Testis (tissue), 5 donors: ENCODE data around the gene CLPX. TPM values are rescaled to one million over a fixed set of nuclear protein-coding genes. Genes with fewer than 3 reads are reported as not detected.
"Not testable (repeated sequence)": the region's sequence is repeated elsewhere in the genome, so short reads cannot be mapped to it uniquely, and the experiment has no call there.

Experiments
- DNase-seq: peaks from one replicate; pipeline ENCODE4 v3.0.0-alpha.2; 2019
- H3K27ac ChIP-seq, 2 donors: fragments of 200-600 bp; sonication (generic); one replicate each; pipeline ENCODE4 v1.5.1; 2019
- H3K27me3 ChIP-seq: fragments of 200-600 bp; sonication (generic); one replicate; pipeline ENCODE4 v1.5.1; 2019
- H3K36me3 ChIP-seq: fragments of 200-600 bp; sonication (generic); one replicate; pipeline ENCODE4 v1.5.1; 2017; ENCODE audit warnings: low read depth; ENCODE audit errors: missing control alignments
- H3K4me1 ChIP-seq: fragments of 200-600 bp; sonication (generic); one replicate; pipeline ENCODE4 v1.5.1; 2019
- H3K4me3 ChIP-seq, 2 donors: fragments of 200-600 bp; sonication (generic); one replicate each; pipeline ENCODE4 v1.5.1; 2017 to 2019
- H3K9me3 ChIP-seq: fragments of 200-600 bp; sonication (generic); one replicate; pipeline ENCODE4 v1.5.1; 2017
- POLR2A ChIP-seq: fragments of 450-650 bp; IDR thresholded peaks from one replicate; pipeline ENCODE4 v1.6.1; 2017; ENCODE audit warnings: antibody characterized with exemption, mild to moderate bottlenecking, moderate library complexity
- WGBS, 2 donors: methylation state at CpG; one replicate each; pipeline ENCODE4 v1.1.5; 2018; 5-methylcytosine and 5-hydroxymethylcytosine counted together
- intact Hi-C: fragments of 100-400 bp; cut with DNase I; formaldehyde crosslinking; loops from one replicate; pipeline ENCODE4 v1.15.1; 2023; ENCODE audit warnings: low total_unique reads
- long read RNA-seq, 2 donors: transcript quantifications; one replicate each; lab custom pipeline, GENCODE V29; 2026
- polyA plus RNA-seq: library from polyadenylated mRNA; stranded (reverse); fragments of 350-450 nt; fragmentation: Illumina TruSeq; extraction: RNeasy Lipid Tissue Mini Kit (QIAGEN cat#74804); gene quantifications from one replicate; pipeline ENCODE4 v1.2.3, GENCODE V29; 2014; ENCODE audit warnings: low read depth, low replicate concordance; ENCODE audit not compliant: insufficient read depth
- total RNA-seq, 2 donors: library from RNA; depleted of rRNA; stranded (reverse); fragments of >200 nt; gene quantifications; one replicate each; pipeline ENCODE4 v1.2.3, GENCODE V29; 2016
- TF ChIP-seq, protein P1 (sequence below), 3 experiments: fragments of 450-650 bp in 2 of 3; fragments of 200-600 bp in 1 of 3; sonication (generic) in 1 of 3; IDR thresholded peaks; one replicate each; pipeline ENCODE4 v1.5.1; 2016 to 2019; ENCODE audit warnings: antibody characterized with exemption in 3 of 3, mild to moderate bottlenecking in 2 of 3, moderate library complexity in 1 of 3

CLPX gene
- total RNA-seq: 10 to 100 TPM; 60.4 to 89.4 TPM
- polyA plus RNA-seq: 75.8 TPM
- long read RNA-seq, donor 1, full-length matches to known transcripts: 7 of 24 reads
- long read RNA-seq, donor 1, partial matches to known transcripts: 17 of 24 reads
- long read RNA-seq, donor 1, other reads (novel, unspliced or antisense): 0 of 24 reads
- long read RNA-seq, donor 2, full-length matches to known transcripts: 4 of 10 reads
- long read RNA-seq, donor 2, partial matches to known transcripts: 6 of 10 reads
- long read RNA-seq, donor 2, other reads (novel, unspliced or antisense): 0 of 10 reads

DNA sequence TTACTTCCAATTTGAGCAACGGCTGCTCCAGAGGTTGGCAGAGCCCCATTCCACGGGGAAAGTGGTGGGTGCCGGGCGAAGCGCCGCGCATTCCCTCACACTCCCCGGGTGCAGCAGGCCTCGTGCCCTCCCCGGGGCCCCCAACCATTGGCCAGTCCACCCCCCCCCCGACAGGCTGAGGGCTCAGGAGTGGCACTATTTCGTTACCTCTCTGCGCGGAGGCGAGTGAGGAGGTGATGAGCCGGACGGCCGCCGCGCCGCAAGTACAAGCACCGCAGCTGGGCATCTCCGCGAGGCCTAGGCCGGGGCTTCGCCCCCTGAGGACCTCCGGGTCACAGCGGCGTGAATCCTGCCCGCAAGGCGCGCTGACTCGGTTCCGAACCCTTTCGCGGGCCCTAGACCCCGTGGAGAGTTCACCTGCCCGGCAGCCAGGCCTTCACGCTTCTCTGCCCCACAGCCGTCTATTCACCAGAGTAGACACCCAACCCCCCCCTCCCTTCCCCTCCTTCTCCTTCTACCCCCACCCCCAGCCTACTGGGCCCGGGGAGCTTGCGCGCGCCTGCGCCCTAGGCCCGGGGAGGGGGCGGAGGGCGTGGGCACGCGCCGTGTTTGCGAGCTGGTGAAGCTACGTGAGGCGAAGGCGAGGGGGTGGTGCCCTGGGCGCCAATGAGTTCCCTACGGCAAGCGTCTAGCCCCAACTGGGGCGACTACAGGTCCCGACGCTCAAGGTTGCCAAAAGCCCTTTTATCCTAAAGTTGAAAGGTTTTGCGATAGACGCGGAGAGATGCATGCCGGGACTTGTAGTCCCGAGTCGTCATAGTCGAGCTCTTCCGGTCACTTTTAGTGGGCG is at the start of gene CLPX:
Gene CLPX, minus strand, starts transcription at position 475 of the 850 bp plus-strand sequence. Its CDS starts 189 bp downstream, at position 286.
- Histone ChIP-seq H3K36me3 (no peaks in the 10 kb centered on the region), H3K27ac (peak within 1 kb of the TSS; percentile 92 to 97), H3K9me3 (no peaks in the 10 kb centered on the region), H3K4me3 (peak within 1 kb of the TSS; percentile 90 to 91), H3K4me1 (peaks cover 9% of the 10 kb centered on the region), H3K27me3 (no peaks in the 10 kb centered on the region)
- intact Hi-C loops: loop anchor here (5.0 kb wide), 1 partner anchor 87 kb away; no protein-coding TSS in a partner anchor
- 1% methylated on average over 18 to 68 of the region's 70 CpGs for WGBS, 2 donors
- DNase-seq: peak; percentile 95
- no peak for TF ChIP-seq POLR2A
- TF ChIP-seq, protein P1, sequence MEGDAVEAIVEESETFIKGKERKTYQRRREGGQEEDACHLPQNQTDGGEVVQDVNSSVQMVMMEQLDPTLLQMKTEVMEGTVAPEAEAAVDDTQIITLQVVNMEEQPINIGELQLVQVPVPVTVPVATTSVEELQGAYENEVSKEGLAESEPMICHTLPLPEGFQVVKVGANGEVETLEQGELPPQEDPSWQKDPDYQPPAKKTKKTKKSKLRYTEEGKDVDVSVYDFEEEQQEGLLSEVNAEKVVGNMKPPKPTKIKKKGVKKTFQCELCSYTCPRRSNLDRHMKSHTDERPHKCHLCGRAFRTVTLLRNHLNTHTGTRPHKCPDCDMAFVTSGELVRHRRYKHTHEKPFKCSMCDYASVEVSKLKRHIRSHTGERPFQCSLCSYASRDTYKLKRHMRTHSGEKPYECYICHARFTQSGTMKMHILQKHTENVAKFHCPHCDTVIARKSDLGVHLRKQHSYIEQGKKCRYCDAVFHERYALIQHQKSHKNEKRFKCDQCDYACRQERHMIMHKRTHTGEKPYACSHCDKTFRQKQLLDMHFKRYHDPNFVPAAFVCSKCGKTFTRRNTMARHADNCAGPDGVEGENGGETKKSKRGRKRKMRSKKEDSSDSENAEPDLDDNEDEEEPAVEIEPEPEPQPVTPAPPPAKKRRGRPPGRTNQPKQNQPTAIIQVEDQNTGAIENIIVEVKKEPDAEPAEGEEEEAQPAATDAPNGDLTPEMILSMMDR (IDR thresholded peaks at IDR 0.05): peak in 1 of 3 experiments; percentile 12

DNA sequence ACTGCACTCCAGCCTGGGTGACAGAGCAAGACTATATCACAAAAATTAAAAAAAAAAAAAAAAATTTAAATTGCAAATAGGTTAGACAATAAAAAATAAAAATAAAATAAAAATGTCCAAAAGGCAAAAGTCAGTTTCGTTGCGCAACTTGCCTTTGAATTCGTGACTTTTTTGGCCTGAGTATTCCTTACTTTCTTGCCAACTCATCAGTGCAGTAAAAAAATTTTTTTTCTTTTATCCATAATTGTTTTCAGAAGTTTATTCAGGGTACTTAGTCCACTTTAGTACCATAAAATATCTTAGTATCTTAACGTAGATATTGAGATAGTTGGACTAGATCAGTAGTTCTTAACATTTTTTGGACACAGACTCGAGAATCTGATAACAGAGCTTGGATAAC is 48.6 kb upstream of the CLPX start:
- H3K36me3 ChIP-seq: no peaks in the 10 kb centered on the region
- H3K4me3 ChIP-seq: no peak overlapping the region
- WGBS, 2 donors: 71 to 73% methylated on average over 5 of the region's 5 CpGs
- intact Hi-C loops: no loop called here
- no peaks in the 10 kb centered on the region for H3K27me3 ChIP-seq
- peaks cover 9% of the 10 kb centered on the region for H3K4me1 ChIP-seq
- H3K9me3 ChIP-seq: no peaks in the 10 kb centered on the region
- no peak for TF ChIP-seq POLR2A
- TF ChIP-seq, protein P1 (IDR thresholded peaks at IDR 0.05): no peak
- DNase-seq: no peak
- peak overlapping the region in 1 of 2 donors; percentile 15 for H3K27ac ChIP-seq

DNA sequence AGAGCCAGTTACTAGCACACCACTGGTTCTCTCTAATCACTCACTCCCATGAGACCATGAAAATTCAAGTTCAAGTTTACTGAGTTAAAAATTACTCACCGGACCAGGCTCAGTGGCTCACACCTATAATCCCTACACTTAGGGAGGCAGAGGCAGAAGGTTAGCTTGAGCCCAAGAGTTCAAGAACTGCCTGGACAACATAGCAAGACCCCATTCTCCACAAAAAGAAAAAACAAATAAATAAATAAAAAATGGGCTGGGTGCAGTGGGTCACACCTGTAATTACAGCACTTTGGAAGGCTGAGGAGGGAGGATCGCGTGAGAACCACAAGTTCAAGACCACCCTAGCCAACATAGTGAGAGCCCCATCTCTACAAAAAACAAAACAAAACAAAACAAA is 47.4 kb upstream of the CLPX start:
- intact Hi-C loops: no loop called here
- DNase-seq: no peak
- no peaks in the 10 kb centered on the region for H3K36me3 ChIP-seq
- no peaks in the 10 kb centered on the region for H3K27me3 ChIP-seq
- no peaks in the 10 kb centered on the region for H3K9me3 ChIP-seq
- peaks cover 6% of the 10 kb centered on the region for H3K4me1 ChIP-seq
- WGBS, 2 donors: 88 to 90% methylated on average over 3 of the region's 3 CpGs
- H3K27ac ChIP-seq: no peak overlapping the region
- TF ChIP-seq, protein P1 (IDR thresholded peaks at IDR 0.05): no peak
- TF ChIP-seq POLR2A: no peak
- no peak overlapping the region for H3K4me3 ChIP-seq

DNA sequence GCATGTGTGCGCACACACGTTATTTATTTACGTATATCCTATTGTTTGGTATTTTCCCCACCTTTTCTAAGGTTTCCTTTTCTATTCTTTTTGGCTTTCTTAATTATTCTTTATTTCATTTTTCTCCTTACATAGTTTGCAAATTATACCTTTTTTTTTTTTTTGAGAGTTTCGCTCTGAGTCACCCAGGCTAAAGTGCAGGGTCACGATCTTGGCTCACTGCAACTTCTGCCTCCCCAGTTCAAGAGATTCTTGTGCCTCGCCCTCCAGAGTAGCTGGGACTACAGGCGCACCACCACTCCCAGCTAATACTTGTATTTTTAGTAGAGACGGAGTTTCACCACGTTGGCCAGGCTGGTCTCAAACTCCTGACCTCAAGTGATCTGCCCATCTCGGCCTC is 46.2 kb upstream of the CLPX start:
- intact Hi-C loops: no loop called here
- H3K4me3 ChIP-seq: no peak overlapping the region
- no peaks in the 10 kb centered on the region for H3K27me3 ChIP-seq
- DNase-seq: no peak
- H3K36me3 ChIP-seq: no peaks in the 10 kb centered on the region
- no peak overlapping the region for H3K27ac ChIP-seq
- TF ChIP-seq, protein P1 (IDR thresholded peaks at IDR 0.05): no peak
- no peak for TF ChIP-seq POLR2A
- WGBS, 2 donors: 86 to 94% methylated on average over 10 of the region's 10 CpGs
- H3K9me3 ChIP-seq: no peaks in the 10 kb centered on the region
- H3K4me1 ChIP-seq: no peaks in the 10 kb centered on the region

DNA sequence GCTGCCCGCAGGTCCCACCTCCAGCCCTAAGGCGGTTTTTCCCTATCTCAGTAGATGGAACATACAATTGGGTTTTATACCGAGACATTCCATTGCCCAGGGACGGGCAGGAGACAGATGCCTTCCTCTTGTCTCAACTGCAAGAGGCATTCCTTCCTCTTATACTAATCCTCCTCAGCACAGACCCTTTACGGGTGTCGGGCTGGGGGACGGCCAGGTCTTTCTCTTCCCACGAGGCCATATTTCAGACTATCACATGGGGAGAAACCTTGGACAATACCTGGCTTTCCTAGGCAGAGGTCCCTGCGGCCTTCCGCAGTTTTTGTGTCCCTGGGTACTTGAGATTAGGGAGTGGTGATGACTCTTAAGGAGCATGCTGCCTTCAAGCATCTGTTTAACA is 41.8 kb upstream of the CLPX start:
- WGBS, 2 donors: 51 to 60% methylated on average over 2 to 5 of the region's 10 CpGs
- DNase-seq, H3K4me1 ChIP-seq, H3K36me3 ChIP-seq, H3K27ac ChIP-seq, H3K27me3 ChIP-seq, H3K9me3 ChIP-seq, H3K4me3 ChIP-seq, intact Hi-C loops: not testable (repeated sequence)
